ENCODE data around the gene MGA. TPM values are rescaled to one million over a fixed set of nuclear protein-coding genes. Genes with fewer than 3 reads are reported as not detected.
"Not testable (repeated sequence)": the region's sequence is repeated elsewhere in the genome, so short reads cannot be mapped to it uniquely, and the experiment has no call there.

Gene MGA
- total RNA-seq, 1 experiment from 2014 or later: 21.0 TPM

- no peak for DNase-seq (ENCODE audit: low read depth)
- in situ Hi-C loops (cut with HindIII; ENCODE audit: low pct_unique_long_range_greater_than_20kb, low sequenced_read_pairs): no loop called here
Observed at GRCh38 chr15:41691471-41691870, 31.3 kb downstream of the MGA start.

- no peak for DNase-seq (ENCODE audit: low read depth)
Observed at GRCh38 chr15:41692049-41692448, 31.8 kb downstream of the MGA start.

GRCh38 chr15:41693757-41694156 lies 33.6 kb downstream of the MGA start:
- no peak for DNase-seq (ENCODE audit: low read depth)
- in situ Hi-C loops (cut with HindIII; ENCODE audit: low pct_unique_long_range_greater_than_20kb, low sequenced_read_pairs): no loop called here

More at GRCh38 chr15:41692049-41692448, 31.8 kb downstream of the MGA start:
- in situ Hi-C loops (cut with HindIII; ENCODE audit: low pct_unique_long_range_greater_than_20kb, low sequenced_read_pairs): no loop called here

GRCh38 chr15:41695750-41696436 lies 35.7 kb downstream of the MGA start:
- no peak for DNase-seq (ENCODE audit: low read depth)
- in situ Hi-C loops (cut with HindIII; ENCODE audit: low pct_unique_long_range_greater_than_20kb, low sequenced_read_pairs): no loop called here

GRCh38 chr15:41698779-41699178 lies 38.6 kb downstream of the MGA start:
- in situ Hi-C loops (cut with HindIII; ENCODE audit: low pct_unique_long_range_greater_than_20kb, low sequenced_read_pairs): no loop called here
- DNase-seq (ENCODE audit: low read depth): no peak

GRCh38 chr15:41703120-41703519 lies 42.9 kb downstream of the MGA start:
- in situ Hi-C loops (cut with HindIII; ENCODE audit: low pct_unique_long_range_greater_than_20kb, low sequenced_read_pairs): no loop called here
- DNase-seq (ENCODE audit: low read depth): no peak

- DNase-seq (ENCODE audit: low read depth): no peak
- in situ Hi-C loops (cut with HindIII; ENCODE audit: low pct_unique_long_range_greater_than_20kb, low sequenced_read_pairs): no loop called here
Observed at GRCh38 chr15:41713047-41713446, 52.8 kb downstream of the MGA start.

- DNase-seq (ENCODE audit: low read depth): no peak
- in situ Hi-C loops (cut with HindIII; ENCODE audit: low pct_unique_long_range_greater_than_20kb, low sequenced_read_pairs): no loop called here
Observed at GRCh38 chr15:41714291-41714690, 54.1 kb downstream of the MGA start.

- no peak for DNase-seq (ENCODE audit: low read depth)
- in situ Hi-C loops (cut with HindIII; ENCODE audit: low pct_unique_long_range_greater_than_20kb, low sequenced_read_pairs): no loop called here
Observed at GRCh38 chr15:41716864-41717263, 56.7 kb downstream of the MGA start.

- in situ Hi-C loops (cut with HindIII; ENCODE audit: low pct_unique_long_range_greater_than_20kb, low sequenced_read_pairs): no loop called here
- DNase-seq (ENCODE audit: low read depth): no peak
Observed at GRCh38 chr15:41727143-41727542, 66.9 kb downstream of the MGA start.

GRCh38 chr15:41728061-41728460 lies 67.9 kb downstream of the MGA start:
- in situ Hi-C loops (cut with HindIII; ENCODE audit: low pct_unique_long_range_greater_than_20kb, low sequenced_read_pairs); DNase-seq (ENCODE audit: low read depth): not testable (repeated sequence)

- in situ Hi-C loops (cut with HindIII; ENCODE audit: low pct_unique_long_range_greater_than_20kb, low sequenced_read_pairs): no loop called here
- no peak for DNase-seq (ENCODE audit: low read depth)
Observed at GRCh38 chr15:41730543-41730942, 70.3 kb downstream of the MGA start.

- in situ Hi-C loops (cut with HindIII; ENCODE audit: low pct_unique_long_range_greater_than_20kb, low sequenced_read_pairs): no loop called here
Observed at GRCh38 chr15:41732483-41732882, 72.3 kb downstream of the MGA start.

GRCh38 chr15:41734079-41734478 lies 73.9 kb downstream of the MGA start:
- no peak for DNase-seq (ENCODE audit: low read depth)
- in situ Hi-C loops (cut with HindIII; ENCODE audit: low pct_unique_long_range_greater_than_20kb, low sequenced_read_pairs): no loop called here

More at GRCh38 chr15:41732483-41732882, 72.3 kb downstream of the MGA start:
- DNase-seq (ENCODE audit: low read depth): no peak

GRCh38 chr15:41735046-41735445 lies 74.8 kb downstream of the MGA start:
- in situ Hi-C loops (cut with HindIII; ENCODE audit: low pct_unique_long_range_greater_than_20kb, low sequenced_read_pairs): no loop called here
- DNase-seq (ENCODE audit: low read depth): no peak

- in situ Hi-C loops (cut with HindIII; ENCODE audit: low pct_unique_long_range_greater_than_20kb, low sequenced_read_pairs); DNase-seq (ENCODE audit: low read depth): not testable (repeated sequence)
Observed at GRCh38 chr15:41735492-41735891, 75.3 kb downstream of the MGA start.

- in situ Hi-C loops (cut with HindIII; ENCODE audit: low pct_unique_long_range_greater_than_20kb, low sequenced_read_pairs): no loop called here
- no peak for DNase-seq (ENCODE audit: low read depth)
Observed at GRCh38 chr15:41746802-41747201, 86.6 kb downstream of the MGA start.

- in situ Hi-C loops (cut with HindIII; ENCODE audit: low pct_unique_long_range_greater_than_20kb, low sequenced_read_pairs): no loop called here
- DNase-seq (ENCODE audit: low read depth): no peak
Observed at GRCh38 chr15:41756198-41756597, 96.0 kb downstream of the MGA start.

GRCh38 chr15:41772720-41773331 lies 112.6 kb downstream of the MGA start:
- peak; percentile 46 for DNase-seq (ENCODE audit: low read depth)
- in situ Hi-C loops (cut with HindIII; ENCODE audit: low pct_unique_long_range_greater_than_20kb, low sequenced_read_pairs): no loop called here

GRCh38 chr15:41773332-41773728 lies 113.1 kb downstream of the MGA start:
- no peak for DNase-seq (ENCODE audit: low read depth)
- in situ Hi-C loops (cut with HindIII; ENCODE audit: low pct_unique_long_range_greater_than_20kb, low sequenced_read_pairs): no loop called here

Measured in Caki2 (cell line).